DMS 273 (cell line): ENCODE measurements around the gene PNMA8B.

Experiments used
- DNase-seq: peaks from one replicate; lab custom pipeline; 2025; ENCODE audit not compliant: unreplicated experiment; lab: John Stamatoyannopoulos, UW

The PNMA8B gene

DNA sequence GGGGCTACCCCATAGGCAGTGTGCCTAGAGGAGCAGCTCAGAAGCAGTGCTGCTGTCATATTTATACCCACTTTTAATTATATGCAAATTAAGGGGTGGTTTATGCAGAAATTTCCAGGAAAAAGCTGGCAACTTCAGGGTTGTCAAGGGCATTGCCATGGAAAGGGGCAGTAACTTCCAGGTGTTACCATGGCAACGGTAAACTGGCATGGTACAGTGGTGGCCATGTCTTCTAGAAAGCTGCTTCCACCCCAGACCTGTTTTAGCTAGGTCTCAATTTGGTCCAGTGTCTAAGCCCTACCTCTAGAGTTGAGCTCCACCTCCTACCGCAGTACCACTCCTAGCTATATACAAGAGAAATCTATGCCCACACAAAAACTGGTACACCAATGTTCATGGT, 35.6 kb downstream of the PNMA8B start:
- DNase-seq = peak; percentile 28

DNA sequence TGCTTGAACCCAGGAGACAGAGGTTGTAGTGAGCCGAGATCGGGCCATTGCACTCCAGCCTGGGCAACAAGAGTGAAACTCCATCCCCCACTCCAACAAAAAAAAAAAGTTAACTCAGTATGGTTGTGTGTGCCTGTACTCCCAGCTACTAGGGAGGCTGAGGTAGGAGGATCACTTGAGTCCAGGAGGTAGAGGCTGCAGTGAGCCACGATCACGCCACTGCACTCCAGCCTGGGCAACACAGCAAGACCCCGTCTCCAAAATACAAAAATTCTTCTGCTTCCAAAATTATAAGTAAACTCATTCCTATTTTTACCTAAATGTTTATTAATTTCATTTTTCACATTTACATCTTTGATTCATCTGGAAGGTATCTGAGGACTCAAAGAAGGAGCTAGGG, 38.7 kb downstream of the PNMA8B start:
- no peak for DNase-seq

DNA sequence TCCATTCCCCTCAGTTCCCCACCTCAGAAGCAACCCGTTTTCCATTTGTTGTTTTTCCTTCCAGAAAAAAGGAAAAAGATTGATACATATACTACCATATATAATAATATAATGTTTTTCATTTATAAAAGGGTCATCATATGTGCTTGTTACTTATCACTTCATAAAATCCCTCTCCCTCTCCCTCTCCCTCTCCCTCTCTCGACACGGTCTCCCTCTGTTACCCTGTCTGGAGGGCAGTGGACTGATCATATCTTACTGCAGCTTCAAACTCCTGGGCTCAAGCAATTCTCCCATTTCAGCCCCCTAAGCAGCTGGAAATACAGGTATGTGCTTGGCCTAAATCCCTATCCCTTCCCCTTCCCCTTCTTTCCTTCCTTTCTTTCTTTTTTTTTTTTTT, 41.4 kb downstream of the PNMA8B start:
- peak; percentile 54 for DNase-seq

DNA sequence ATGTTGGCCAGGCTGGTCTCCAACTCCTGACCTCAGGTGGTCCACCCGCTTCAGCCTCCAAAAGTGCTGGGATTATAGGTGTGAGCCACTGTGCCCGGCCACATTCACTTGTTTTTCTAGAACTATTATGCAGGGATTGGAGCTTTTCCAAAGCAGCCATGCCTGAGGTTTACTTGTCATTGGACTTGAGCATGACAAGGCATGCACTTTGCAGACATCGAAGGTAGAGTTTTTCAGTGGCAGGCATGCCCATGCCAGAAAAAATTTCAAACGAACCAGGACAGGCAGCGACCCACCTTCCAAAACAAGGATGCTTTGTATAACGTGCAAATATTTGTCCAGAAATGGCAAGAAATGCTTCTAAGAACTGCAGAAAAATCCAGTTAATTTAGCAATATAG, 42.0 kb downstream of the PNMA8B start:
- peak; percentile 27 for DNase-seq

DNA sequence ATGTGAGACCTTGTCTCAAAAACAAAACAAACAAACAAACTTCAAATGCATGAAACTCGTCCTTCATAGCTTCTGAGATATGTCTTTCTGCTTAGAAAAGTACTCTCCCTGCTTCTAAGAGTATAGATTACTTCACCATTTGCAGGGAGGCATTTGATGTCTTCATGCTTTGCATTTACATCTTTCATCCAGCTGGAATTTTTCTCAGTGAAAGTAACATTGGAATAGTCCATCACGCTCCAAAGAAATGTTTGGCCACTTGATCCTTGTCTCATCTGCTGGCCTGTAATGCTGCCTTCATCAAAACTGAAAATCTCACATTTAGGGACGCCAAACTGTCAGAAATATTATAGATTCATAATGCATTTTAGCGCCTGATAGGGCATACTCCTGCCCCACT, 43.5 kb downstream of the PNMA8B start:
- DNase-seq = no peak

DNA sequence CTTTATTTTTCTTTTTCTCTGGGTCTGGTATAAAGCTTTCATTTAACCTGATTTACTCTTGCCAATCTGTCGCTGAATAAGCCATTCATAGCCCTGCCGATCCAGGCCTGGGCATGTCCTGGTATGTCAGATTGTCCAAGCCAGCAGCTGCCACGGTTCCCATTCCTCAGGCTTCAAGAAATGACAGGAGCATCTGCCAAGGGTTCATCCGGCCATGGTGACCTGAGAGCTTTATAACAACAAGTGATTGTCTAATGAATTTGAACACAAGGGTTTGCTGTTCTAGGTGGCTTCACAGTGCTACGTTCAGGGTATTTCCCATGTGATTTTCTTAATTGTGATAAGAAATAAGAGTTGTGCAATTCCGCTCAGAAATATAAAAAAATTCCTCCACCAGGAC, 44.3 kb downstream of the PNMA8B start:
- DNase-seq = peak; percentile 91

DNA sequence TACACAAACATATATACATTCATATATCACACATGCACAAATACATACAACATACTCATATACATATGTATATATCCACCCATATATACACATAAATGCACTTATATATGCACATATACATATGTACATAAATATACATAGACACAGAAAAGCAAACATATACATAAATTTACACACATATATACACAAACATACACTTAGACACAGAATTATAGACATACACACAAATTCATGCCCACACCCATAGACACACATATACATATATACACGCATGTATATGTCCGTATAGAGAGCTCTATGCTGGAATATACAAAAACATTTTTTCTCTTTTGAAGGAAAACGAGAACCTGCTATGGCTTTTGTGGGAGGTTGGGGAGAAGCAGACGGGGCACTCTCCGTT, 44.9 kb downstream of the PNMA8B start:
- no peak for DNase-seq

DNA sequence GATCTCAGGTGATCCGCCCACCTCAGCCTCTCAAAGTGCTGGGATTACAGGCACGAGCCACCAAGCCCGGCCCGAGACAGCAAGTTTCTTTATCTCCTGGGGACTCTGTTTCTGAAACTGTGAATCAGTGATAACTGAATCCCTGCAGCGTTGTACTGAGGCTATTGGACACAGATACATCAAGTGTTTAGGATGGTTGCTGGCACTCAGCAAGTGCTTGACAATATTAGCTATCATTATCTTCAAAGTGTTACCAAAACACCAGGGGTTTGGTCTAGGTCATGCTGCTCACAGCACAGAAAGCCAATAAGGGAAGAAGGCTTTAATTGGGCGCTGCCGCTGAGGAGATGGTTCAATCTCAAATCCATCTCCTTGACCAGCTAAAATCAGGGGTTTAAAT, 46.4 kb downstream of the PNMA8B start:
- DNase-seq = no peak

DNA sequence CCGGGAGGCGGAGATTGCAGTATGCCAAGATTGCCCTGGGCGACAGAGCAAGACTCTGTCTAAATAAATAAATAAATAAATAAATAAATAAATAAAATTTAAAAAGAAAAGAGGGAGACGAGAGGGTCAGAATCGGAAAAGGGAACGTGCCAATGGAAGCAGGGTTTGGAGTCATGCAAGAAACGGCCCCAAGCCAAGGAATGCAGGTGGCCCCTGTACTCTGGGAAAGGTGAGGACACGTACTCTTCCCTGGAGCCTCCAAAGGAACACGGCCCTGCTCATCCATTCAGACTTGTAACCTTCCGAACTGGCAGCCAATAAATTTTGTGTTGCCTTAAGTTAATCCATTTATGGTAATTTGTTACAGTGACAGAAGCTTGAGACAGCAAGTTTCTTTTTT, 47.1 kb downstream of the PNMA8B start:
- no peak for DNase-seq

DNA sequence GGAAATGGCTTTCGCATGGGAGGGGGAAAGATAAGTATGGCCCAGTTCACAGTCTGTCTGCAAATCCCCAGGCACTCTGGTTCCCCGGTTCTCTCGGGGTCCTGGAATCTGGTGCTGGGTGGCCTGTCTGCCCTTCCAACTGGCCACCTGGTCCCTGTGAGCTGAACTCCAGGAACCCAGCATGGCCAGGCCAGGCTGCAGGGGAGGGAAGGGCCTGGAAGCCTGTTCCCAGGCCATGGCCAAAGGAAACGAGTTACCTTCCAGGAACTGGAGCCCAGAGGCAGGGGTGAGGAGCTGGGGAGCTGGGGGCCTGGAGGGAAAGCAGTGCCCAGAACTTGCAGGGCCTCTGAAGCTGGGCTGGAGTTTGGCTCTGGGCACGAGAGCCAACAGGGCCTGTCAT, 47.8 kb downstream of the PNMA8B start:
- DNase-seq = no peak

DNA sequence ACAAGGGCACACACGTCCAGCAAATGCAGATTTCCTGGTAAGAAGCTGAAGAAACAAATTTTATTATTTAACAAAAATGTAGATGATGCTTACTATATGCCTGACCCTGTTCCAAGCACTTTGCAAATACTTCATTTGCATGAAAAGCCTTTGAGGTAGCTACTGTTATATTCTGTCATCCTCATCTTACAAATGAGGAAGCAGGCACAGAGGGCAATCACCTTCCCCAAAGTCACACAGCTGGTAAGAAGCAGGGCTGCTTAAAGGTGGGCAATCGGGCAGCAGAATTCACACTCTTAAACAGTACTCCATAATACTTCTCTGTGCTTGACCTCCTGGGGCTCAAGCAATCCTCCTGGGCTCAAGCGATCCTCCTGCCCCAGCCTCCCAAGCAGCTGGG, 48.7 kb downstream of the PNMA8B start:
- DNase-seq = no peak

DNA sequence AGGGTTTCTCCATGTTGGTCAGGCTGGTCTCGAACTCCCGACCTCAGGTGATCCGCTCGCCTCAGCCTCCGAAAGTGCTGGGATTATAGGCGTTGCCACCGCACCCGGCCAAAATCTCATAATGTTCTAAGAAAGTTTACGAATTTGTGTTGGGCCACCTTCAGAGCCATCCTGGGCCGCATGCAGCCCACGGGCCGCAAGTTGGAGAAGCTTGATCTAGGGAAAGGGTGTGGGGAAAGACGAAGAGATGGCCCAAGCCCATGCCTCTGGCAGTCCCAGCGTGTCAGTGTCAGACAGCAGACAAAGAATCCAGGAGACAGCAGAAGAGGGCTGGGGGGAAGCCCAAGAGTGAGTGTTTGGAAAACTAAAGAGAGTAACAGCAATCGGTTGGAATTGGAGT, 49.6 kb downstream of the PNMA8B start:
- no peak for DNase-seq

DNA sequence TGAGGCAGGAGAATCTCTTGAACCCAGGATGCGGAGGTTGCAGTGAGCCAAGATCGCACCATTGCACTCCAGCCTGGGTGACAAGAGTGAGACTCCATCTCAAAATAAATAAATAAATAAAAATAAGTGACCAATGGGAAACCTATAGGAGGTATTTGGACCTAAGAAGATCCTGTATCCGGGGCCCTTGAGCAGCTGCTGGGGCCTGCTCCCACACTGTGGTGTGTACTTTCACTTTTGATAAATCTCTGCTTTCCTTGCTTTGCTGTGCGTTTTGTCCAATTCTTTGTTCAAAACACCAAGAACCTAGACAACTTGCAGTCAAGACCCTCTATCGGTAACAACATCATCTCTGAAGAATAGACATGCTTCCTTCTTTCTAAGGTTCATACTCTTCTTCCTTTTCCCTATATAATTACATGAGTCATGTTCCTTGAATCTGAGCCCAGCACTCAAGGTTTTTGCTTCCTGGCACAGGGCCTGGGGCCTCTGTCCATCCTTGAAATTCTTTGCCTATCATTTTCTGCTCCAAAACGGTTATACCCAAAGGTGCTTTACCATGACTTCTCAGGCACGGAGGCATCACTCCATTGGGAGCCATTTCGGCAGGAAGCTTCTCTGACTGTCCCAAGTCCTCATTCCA, 52.7 kb downstream of the PNMA8B start:
- peak; percentile 53 for DNase-seq

DNA sequence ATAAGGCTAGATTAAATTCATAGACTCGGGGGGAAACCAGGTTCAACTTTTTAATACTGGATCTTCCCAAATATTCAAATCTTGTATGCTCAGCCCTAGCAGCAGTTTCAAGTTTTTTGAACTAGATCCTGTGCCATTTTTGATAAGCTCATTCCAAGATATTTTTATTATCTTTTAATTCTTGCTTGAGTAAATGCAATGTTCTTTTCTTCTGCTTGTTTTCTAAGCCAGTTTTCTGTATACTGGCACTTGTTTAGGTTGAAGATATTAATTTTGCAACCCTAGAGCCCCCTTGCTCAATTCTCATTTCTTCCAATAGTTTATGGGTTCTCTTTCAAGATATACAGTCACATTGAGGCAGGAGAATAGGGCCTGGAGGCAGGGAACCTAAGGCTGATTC, 53.8 kb downstream of the PNMA8B start:
- DNase-seq = no peak
